GM06990 (cell line): ENCODE data around the gene SLC4A8.

ENCODE experiments used
- DNase-seq: peaks from one replicate; pipeline ENCODE4 v3.0.0-alpha.2; 2011; ENCODE audit not compliant: insufficient read length; ENCODE audit errors: extremely low read depth
- H3K27me3 ChIP-seq: replicated peaks from 2 replicates; pipeline ENCODE4 v1.6.0; 2011; ENCODE audit warnings: low read length; ENCODE audit not compliant: control insufficient read depth, insufficient read depth
- H3K36me3 ChIP-seq: 2 replicates; pipeline ENCODE4 v1.5.1; 2011; ENCODE audit warnings: low read length; ENCODE audit not compliant: control insufficient read depth, insufficient read depth
- H3K4me3 ChIP-seq: replicated peaks from 2 replicates; pipeline ENCODE4 v1.5.1; 2011; ENCODE audit warnings: low read depth, mild to moderate bottlenecking, control low read depth, low read length
- CTCF ChIP-seq: IDR thresholded peaks from 2 replicates; pipeline ENCODE4 v1.5.1; 2011; ENCODE audit warnings: low read length, control low read depth, mild to moderate bottlenecking, inconsistent platforms; ENCODE audit not compliant: insufficient read depth, poor library complexity, severe bottlenecking

The SLC4A8 gene

GRCh38 chr12:51458635-51459034 is 34.0 kb downstream of the SLC4A8 start:
- Histone ChIP-seq H3K36me3 (no peaks in the 10 kb centered on the region), H3K27me3 (no peaks in the 10 kb centered on the region), H3K4me3 (no peak overlapping the region)
- DNase-seq = no peak
- TF ChIP-seq CTCF = no peak

- TF ChIP-seq CTCF = no peak
- Histone ChIP-seq H3K27me3 (no peaks in the 10 kb centered on the region), H3K36me3 (no peaks in the 10 kb centered on the region), H3K4me3 (no peak overlapping the region)
- no peak for DNase-seq
These were observed 35.9 kb downstream of the SLC4A8 start for GRCh38 chr12:51460519-51460918.

GRCh38 chr12:51465491-51465890 is 40.9 kb downstream of the SLC4A8 start:
- no peak overlapping the region for H3K4me3 ChIP-seq
- no peaks in the 10 kb centered on the region for H3K27me3 ChIP-seq
- no peaks in the 10 kb centered on the region for H3K36me3 ChIP-seq
- TF ChIP-seq CTCF = no peak
- no peak for DNase-seq

GRCh38 chr12:51470116-51470515 is 45.5 kb downstream of the SLC4A8 start:
- no peak for TF ChIP-seq CTCF
- Histone ChIP-seq H3K4me3 (no peak overlapping the region), H3K36me3 (no peaks in the 10 kb centered on the region), H3K27me3 (no peaks in the 10 kb centered on the region)
- no peak for DNase-seq

- Histone ChIP-seq H3K4me3 (no peak overlapping the region), H3K36me3 (no peaks in the 10 kb centered on the region), H3K27me3 (no peaks in the 10 kb centered on the region)
- no peak for DNase-seq
- TF ChIP-seq CTCF = no peak
These were observed 46.7 kb downstream of the SLC4A8 start for GRCh38 chr12:51471111-51471864.

- Histone ChIP-seq H3K4me3 (no peak overlapping the region), H3K27me3 (no peaks in the 10 kb centered on the region), H3K36me3 (no peaks in the 10 kb centered on the region)
- no peak for TF ChIP-seq CTCF
- DNase-seq = no peak
These were observed 48.4 kb downstream of the SLC4A8 start for GRCh38 chr12:51472984-51473383.
